ENCODE measurements around the gene CILP. TPM values are rescaled to one million over a fixed set of nuclear protein-coding genes. Genes with fewer than 3 reads are reported as not detected.

CILP gene
- total RNA-seq, 1 experiment from 2014 or later, result not detected

DNA sequence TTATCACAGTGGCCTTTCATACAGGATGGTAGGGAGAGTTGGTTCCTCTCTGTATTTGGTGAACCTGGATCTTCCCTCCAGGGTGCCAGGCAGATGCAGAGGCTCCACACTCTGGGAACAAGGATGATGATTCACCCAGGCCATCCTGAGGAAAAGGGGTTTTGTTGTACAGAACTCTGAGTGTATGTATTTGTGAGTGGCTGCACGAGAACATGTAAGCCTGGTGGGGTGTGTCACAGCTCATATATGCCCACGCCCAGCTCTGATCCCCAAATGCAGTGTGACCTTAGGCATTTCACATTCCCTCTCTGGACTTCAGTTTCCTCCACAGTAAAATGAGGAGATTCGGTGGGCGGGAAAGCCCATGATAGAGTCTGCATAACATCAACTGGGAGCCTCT is 11.6 kb upstream of the CILP start:
- H3K27ac Mint-ChIP-seq, result no peak overlapping the region
- ATAC-seq, result no peak
- H3K4me1 Mint-ChIP-seq, result peaks cover 8% of the 10 kb centered on the region
- ChIA-PET POLR2A (no interaction called here), CTCF (interaction anchor here (0.6 to 3.4 kb wide), 2 partner anchors 11 to 17 kb away, joined by 3 to 19 read pairs; partner anchors contain the start of gene CILP)
- no peak overlapping the region for H3K4me3 Mint-ChIP-seq
- no peaks in the 10 kb centered on the region for H3K36me3 Mint-ChIP-seq
- no peaks in the 10 kb centered on the region; the same call in 1 of the 2 replicates for H3K27me3 Mint-ChIP-seq (ENCODE audit: low read depth)
- no peak for TF ChIP-seq PRRX2 (CRISPR knock-in tag; IDR thresholded peaks at IDR 0.05)
- no peak for TF ChIP-seq ZNF671 (CRISPR knock-in tag; IDR thresholded peaks at IDR 0.05)
- no peak for TF ChIP-seq SMAD3 (CRISPR knock-in tag; IDR thresholded peaks at IDR 0.05; ENCODE audit: borderline replicate concordance)
- TF ChIP-seq ZMAT4 (CRISPR knock-in tag; IDR thresholded peaks at IDR 0.05), result no peak
- TF ChIP-seq, protein P1, sequence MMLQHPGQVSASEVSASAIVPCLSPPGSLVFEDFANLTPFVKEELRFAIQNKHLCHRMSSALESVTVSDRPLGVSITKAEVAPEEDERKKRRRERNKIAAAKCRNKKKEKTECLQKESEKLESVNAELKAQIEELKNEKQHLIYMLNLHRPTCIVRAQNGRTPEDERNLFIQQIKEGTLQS (CRISPR knock-in tag; conservative IDR thresholded peaks at IDR 0.05), result no peak
- no peak for TF ChIP-seq GRHL2 (CRISPR knock-in tag; IDR thresholded peaks at IDR 0.05; ENCODE audit: insufficient replicate concordance, severe bottlenecking)
- TF ChIP-seq IRF2 (CRISPR knock-in tag; IDR thresholded peaks at IDR 0.05; ENCODE audit: borderline replicate concordance, low read depth), result no peak
- no peak for TF ChIP-seq AR (CRISPR knock-in tag; IDR thresholded peaks at IDR 0.05)
- TF ChIP-seq JAZF1 (CRISPR knock-in tag; IDR thresholded peaks at IDR 0.05), result no peak
- TF ChIP-seq ATF2 (CRISPR knock-in tag; IDR thresholded peaks at IDR 0.05; ENCODE audit: borderline replicate concordance, low read depth), result no peak
- TF ChIP-seq TP53 (CRISPR knock-in tag; IDR thresholded peaks at IDR 0.05), result no peak
- no peak for TF ChIP-seq FOXP1 (CRISPR knock-in tag; IDR thresholded peaks at IDR 0.05; ENCODE audit: borderline replicate concordance)
- TF ChIP-seq, protein P2, sequence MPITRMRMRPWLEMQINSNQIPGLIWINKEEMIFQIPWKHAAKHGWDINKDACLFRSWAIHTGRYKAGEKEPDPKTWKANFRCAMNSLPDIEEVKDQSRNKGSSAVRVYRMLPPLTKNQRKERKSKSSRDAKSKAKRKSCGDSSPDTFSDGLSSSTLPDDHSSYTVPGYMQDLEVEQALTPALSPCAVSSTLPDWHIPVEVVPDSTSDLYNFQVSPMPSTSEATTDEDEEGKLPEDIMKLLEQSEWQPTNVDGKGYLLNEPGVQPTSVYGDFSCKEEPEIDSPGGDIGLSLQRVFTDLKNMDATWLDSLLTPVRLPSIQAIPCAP (CRISPR knock-in tag; IDR thresholded peaks at IDR 0.05), result no peak
- no peak for TF ChIP-seq RORB (CRISPR knock-in tag; IDR thresholded peaks at IDR 0.05)
- TF ChIP-seq, protein P3, sequence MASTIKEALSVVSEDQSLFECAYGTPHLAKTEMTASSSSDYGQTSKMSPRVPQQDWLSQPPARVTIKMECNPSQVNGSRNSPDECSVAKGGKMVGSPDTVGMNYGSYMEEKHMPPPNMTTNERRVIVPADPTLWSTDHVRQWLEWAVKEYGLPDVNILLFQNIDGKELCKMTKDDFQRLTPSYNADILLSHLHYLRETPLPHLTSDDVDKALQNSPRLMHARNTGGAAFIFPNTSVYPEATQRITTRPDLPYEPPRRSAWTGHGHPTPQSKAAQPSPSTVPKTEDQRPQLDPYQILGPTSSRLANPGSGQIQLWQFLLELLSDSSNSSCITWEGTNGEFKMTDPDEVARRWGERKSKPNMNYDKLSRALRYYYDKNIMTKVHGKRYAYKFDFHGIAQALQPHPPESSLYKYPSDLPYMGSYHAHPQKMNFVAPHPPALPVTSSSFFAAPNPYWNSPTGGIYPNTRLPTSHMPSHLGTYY (CRISPR knock-in tag; IDR thresholded peaks at IDR 0.05), result no peak
- TF ChIP-seq ZNF138 (CRISPR knock-in tag; conservative IDR thresholded peaks at IDR 0.05), result no peak
- TF ChIP-seq FOXJ3 (CRISPR knock-in tag; IDR thresholded peaks at IDR 0.05; ENCODE audit: borderline replicate concordance), result no peak
- no peaks in the 10 kb centered on the region for H3K9me3 Mint-ChIP-seq
- no peak for DNase-seq (ENCODE audit: low spot score)

DNA sequence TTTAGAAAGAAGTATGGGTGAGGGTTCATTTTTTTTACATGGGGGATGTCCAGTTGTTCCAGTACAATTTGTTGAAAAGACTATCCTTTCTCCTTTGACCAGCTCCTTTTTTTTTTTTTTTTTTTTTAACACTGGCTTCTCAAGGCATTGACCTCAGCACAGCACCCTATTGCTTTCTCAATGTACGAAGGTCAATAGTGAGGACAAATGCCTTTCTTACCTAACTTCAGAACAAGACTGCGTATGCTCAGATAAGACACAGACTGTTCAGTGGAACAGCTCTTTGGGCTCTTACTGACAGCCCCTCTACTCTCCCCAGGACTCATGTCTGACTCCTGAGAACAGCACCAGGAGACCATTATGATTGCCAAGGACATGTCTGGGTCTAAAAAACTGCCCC is 10.4 kb upstream of the CILP start:
- ATAC-seq (no peak), DNase-seq (ENCODE audit: low spot score) (no peak)
- Mint-ChIP-seq H3K4me3 (no peak overlapping the region), H3K9me3 (no peaks in the 10 kb centered on the region), H3K27me3 (ENCODE audit: low read depth) (no peaks in the 10 kb centered on the region; the same call in 1 of the 2 replicates), H3K27ac (no peak overlapping the region), H3K4me1 (peaks cover 5% of the 10 kb centered on the region), H3K36me3 (no peaks in the 10 kb centered on the region)
- CTCF ChIA-PET, result interaction anchor here (1.9 to 3.4 kb wide), 2 partner anchors 10 to 49 kb away, joined by 7 to 19 read pairs; partner anchors contain the start of gene CILP
- POLR2A ChIA-PET, result interaction anchor here (0.6 kb wide), 3 partner anchors 10 to 570 kb away, joined by 3 to 4 read pairs (median 3); partner anchors contain the start of gene DENND4A
- TF ChIP-seq NFYB (CRISPR knock-in tag; conservative IDR thresholded peaks at IDR 0.05; ENCODE audit: low read depth) (no peak), KAT7 (CRISPR knock-in tag; IDR thresholded peaks at IDR 0.05; ENCODE audit: borderline replicate concordance) (no peak), ZNF219 (CRISPR knock-in tag; IDR thresholded peaks at IDR 0.05; ENCODE audit: borderline replicate concordance) (no peak), ZNF317 (CRISPR knock-in tag; IDR thresholded peaks at IDR 0.05; ENCODE audit: borderline replicate concordance, low read depth) (no peak), ATF2 (CRISPR knock-in tag; IDR thresholded peaks at IDR 0.05; ENCODE audit: borderline replicate concordance, low read depth) (no peak), SP1 (CRISPR knock-in tag; conservative IDR thresholded peaks at IDR 0.05) (no peak), FOXK1 (CRISPR knock-in tag; IDR thresholded peaks at IDR 0.05) (no peak)
- TF ChIP-seq, protein P3 (CRISPR knock-in tag; IDR thresholded peaks at IDR 0.05), result no peak
- TF ChIP-seq, protein P4, sequence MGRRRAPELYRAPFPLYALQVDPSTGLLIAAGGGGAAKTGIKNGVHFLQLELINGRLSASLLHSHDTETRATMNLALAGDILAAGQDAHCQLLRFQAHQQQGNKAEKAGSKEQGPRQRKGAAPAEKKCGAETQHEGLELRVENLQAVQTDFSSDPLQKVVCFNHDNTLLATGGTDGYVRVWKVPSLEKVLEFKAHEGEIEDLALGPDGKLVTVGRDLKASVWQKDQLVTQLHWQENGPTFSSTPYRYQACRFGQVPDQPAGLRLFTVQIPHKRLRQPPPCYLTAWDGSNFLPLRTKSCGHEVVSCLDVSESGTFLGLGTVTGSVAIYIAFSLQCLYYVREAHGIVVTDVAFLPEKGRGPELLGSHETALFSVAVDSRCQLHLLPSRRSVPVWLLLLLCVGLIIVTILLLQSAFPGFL (CRISPR knock-in tag; IDR thresholded peaks at IDR 0.05; ENCODE audit: borderline replicate concordance), result no peak

Measured in WTC11 (cell line).